Measurements from ENCODE around the gene TM7SF3.

DNA sequence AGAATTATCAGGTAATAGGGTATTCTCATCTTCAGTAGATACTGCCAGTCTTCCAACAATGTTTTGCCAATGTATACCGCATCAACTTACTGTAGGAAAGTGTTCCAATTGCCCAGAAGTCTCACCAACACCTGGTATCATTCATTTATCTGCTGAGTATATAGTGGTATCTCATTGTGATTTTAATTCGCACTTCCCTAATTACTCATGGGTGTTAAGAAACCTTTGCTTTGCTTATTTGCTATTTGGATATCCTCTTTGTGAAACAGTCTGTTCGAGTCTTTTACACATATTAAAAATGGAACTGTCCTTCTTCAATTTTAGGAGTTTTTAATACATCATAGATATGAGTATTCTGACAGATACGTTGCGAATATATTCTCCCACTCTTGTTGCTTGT is 6.1 kb downstream of the TM7SF3 start:
- TF ChIP-seq EZH2 (IDR thresholded peaks at IDR 0.05), result no peak
- TF ChIP-seq, protein P1, sequence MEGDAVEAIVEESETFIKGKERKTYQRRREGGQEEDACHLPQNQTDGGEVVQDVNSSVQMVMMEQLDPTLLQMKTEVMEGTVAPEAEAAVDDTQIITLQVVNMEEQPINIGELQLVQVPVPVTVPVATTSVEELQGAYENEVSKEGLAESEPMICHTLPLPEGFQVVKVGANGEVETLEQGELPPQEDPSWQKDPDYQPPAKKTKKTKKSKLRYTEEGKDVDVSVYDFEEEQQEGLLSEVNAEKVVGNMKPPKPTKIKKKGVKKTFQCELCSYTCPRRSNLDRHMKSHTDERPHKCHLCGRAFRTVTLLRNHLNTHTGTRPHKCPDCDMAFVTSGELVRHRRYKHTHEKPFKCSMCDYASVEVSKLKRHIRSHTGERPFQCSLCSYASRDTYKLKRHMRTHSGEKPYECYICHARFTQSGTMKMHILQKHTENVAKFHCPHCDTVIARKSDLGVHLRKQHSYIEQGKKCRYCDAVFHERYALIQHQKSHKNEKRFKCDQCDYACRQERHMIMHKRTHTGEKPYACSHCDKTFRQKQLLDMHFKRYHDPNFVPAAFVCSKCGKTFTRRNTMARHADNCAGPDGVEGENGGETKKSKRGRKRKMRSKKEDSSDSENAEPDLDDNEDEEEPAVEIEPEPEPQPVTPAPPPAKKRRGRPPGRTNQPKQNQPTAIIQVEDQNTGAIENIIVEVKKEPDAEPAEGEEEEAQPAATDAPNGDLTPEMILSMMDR (IDR thresholded peaks at IDR 0.05), result no peak
